Calu3 (cell line): ENCODE data around the gene FRMD5. TPM values are rescaled to one million over a fixed set of nuclear protein-coding genes. Genes with fewer than 3 reads are reported as not detected.

Source experiments
- BruUV-seq: library from RNA; stranded (reverse); fragments of 400-500 nt; replicated peaks from 2 replicates; lab custom pipeline; 2021; lab: Mats Ljungman, UMichigan
- CTCF ChIA-PET: fragments of 300-600 bp; sonication (Branson Sonifier 250); formaldehyde crosslinking; loops from one replicate; lab custom pipeline; 2022; ENCODE audit warnings: antibody characterized with exemption; lab: Charles Lee
- DNase-seq: peaks from one replicate; pipeline ENCODE4 v3.0.0; 2022
- H3K27ac Mint-ChIP-seq: one replicate; pipeline ENCODE4 v1.8.0; 2022; ENCODE audit warnings: mixed read lengths; ENCODE audit not compliant: unreplicated experiment
- H3K27me3 Mint-ChIP-seq: one replicate; pipeline ENCODE4 v1.8.0; 2022; ENCODE audit warnings: mixed read lengths; ENCODE audit not compliant: unreplicated experiment
- H3K36me3 Mint-ChIP-seq: one replicate; pipeline ENCODE4 v1.8.0; 2022; ENCODE audit warnings: mild to moderate bottlenecking, moderate library complexity, mixed read lengths; ENCODE audit not compliant: insufficient read depth, unreplicated experiment
- H3K4me1 Mint-ChIP-seq: one replicate; pipeline ENCODE4 v1.8.0; 2022; ENCODE audit warnings: mild to moderate bottlenecking, low read depth, mixed read lengths; ENCODE audit not compliant: unreplicated experiment
- H3K4me3 Mint-ChIP-seq: one replicate; pipeline ENCODE4 v1.8.0; 2022; ENCODE audit warnings: mild to moderate bottlenecking, low read depth, moderate library complexity, mixed read lengths; ENCODE audit not compliant: unreplicated experiment
- H3K9me3 Mint-ChIP-seq: one replicate; pipeline ENCODE4 v1.8.0; 2022; ENCODE audit warnings: low read depth, mixed read lengths; ENCODE audit not compliant: unreplicated experiment
- CTCF ChIP-seq: fragments of 200-600 bp; IDR thresholded peaks from one replicate; pipeline ENCODE4 v1.8.0; 2022; ENCODE audit warnings: antibody characterized with exemption; ENCODE audit not compliant: unreplicated experiment
- intact Hi-C: fragments of 100-400 bp; cut with micrococcal nuclease; formaldehyde crosslinking; loops from one replicate; pipeline ENCODE4 v1.10.0; 2022; ENCODE audit not compliant: unreplicated experiment
- total RNA-seq: library from RNA; stranded (reverse); gene quantifications from 2 replicates; pipeline ENCODE4 v1.2.3, GENCODE V29; 2022

Gene FRMD5
- total RNA-seq, 1 experiment from 2014 or later: 10.9 TPM

- intact Hi-C loops: no loop called here
- H3K27ac Mint-ChIP-seq: no peak overlapping the region
- BruUV-seq: no TSS peak
- H3K4me3 Mint-ChIP-seq: no peak overlapping the region
- no peaks in the 10 kb centered on the region for H3K27me3 Mint-ChIP-seq
- no peaks in the 10 kb centered on the region for H3K9me3 Mint-ChIP-seq
- no peak for TF ChIP-seq CTCF
- CTCF ChIA-PET: no interaction called here
- DNase-seq: no peak
- no peaks in the 10 kb centered on the region for H3K36me3 Mint-ChIP-seq
- H3K4me1 Mint-ChIP-seq: no peaks in the 10 kb centered on the region
Observed at GRCh38 chr15:43928152-43928551, 266.9 kb downstream of the FRMD5 start.

GRCh38 chr15:43927203-43927602, 267.9 kb downstream of the FRMD5 start:
- CTCF ChIA-PET: no interaction called here
- no TSS peak for BruUV-seq
- no peak for TF ChIP-seq CTCF
- Mint-ChIP-seq H3K27me3 (no peaks in the 10 kb centered on the region), H3K27ac (no peak overlapping the region), H3K36me3 (no peaks in the 10 kb centered on the region), H3K9me3 (no peaks in the 10 kb centered on the region), H3K4me3 (no peak overlapping the region), H3K4me1 (no peaks in the 10 kb centered on the region)
- intact Hi-C loops: no loop called here
- no peak for DNase-seq

GRCh38 chr15:43923553-43923952, 271.5 kb downstream of the FRMD5 start:
- Mint-ChIP-seq H3K4me3 (no peak overlapping the region), H3K36me3 (no peaks in the 10 kb centered on the region)
- BruUV-seq: no TSS peak

GRCh38 chr15:43922021-43922420, 273.1 kb downstream of the FRMD5 start:
- H3K27me3 Mint-ChIP-seq: no peaks in the 10 kb centered on the region
- H3K4me3 Mint-ChIP-seq: no peak overlapping the region
- no peak for TF ChIP-seq CTCF
- no peaks in the 10 kb centered on the region for H3K36me3 Mint-ChIP-seq
- no TSS peak for BruUV-seq
- H3K4me1 Mint-ChIP-seq: no peaks in the 10 kb centered on the region
- no peaks in the 10 kb centered on the region for H3K9me3 Mint-ChIP-seq
- intact Hi-C loops: no loop called here
- no peak for DNase-seq
- CTCF ChIA-PET: no interaction called here
- H3K27ac Mint-ChIP-seq: no peak overlapping the region

More at GRCh38 chr15:43923553-43923952, 271.5 kb downstream of the FRMD5 start:
- Mint-ChIP-seq H3K27ac (no peak overlapping the region), H3K27me3 (no peaks in the 10 kb centered on the region), H3K9me3 (no peaks in the 10 kb centered on the region), H3K4me1 (no peaks in the 10 kb centered on the region)
- TF ChIP-seq CTCF: no peak
- DNase-seq: no peak
- intact Hi-C loops: no loop called here
- CTCF ChIA-PET: no interaction called here
